Prostate gland (tissue), 2 donors: ENCODE data around the gene NSD2.

ENCODE experiments used
- POLR2A ChIP-seq: fragments of 450-650 bp; IDR thresholded peaks from one replicate; pipeline ENCODE4 v1.6.1; 2016; ENCODE audit warnings: antibody characterized with exemption, mild to moderate bottlenecking
- POLR2AphosphoS5 ChIP-seq: sonication (generic); formaldehyde crosslinking; IDR thresholded peaks from one replicate; pipeline ENCODE4 v1.6.1; 2017; ENCODE audit warnings: antibody characterized with exemption
- TF ChIP-seq, protein P1 (sequence below), 4 experiments: fragments of 200-600 bp in 2 of 4; fragments of 450-650 bp in 2 of 4; sonication (generic) in 2 of 4; IDR thresholded peaks; 1 replicate in 3 of 4; 2 replicates in 1 of 4; pipeline ENCODE4 v1.5.1; 2016 to 2019; ENCODE audit warnings: antibody characterized with exemption in 4 of 4, mild to moderate bottlenecking in 2 of 4, moderate library complexity in 2 of 4

DNA sequence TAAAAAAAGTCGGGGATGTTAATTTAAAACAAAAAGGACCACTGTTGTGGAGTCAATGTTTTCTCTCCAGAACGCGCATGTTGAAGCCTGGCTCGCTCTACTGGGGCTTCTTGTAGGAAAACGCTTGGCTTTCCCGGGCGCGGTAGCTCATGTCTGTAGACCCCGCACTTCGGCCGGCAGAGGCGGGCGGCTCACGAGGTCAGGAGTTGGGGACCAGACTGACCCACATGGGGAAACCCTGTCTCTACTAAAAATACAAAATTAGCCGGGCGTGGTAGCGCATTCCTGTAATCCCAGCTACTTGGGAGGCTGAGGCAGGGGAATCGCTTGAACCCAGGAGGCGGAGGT is 122.0 kb downstream of the NSD2 start:
- TF ChIP-seq, protein P1, sequence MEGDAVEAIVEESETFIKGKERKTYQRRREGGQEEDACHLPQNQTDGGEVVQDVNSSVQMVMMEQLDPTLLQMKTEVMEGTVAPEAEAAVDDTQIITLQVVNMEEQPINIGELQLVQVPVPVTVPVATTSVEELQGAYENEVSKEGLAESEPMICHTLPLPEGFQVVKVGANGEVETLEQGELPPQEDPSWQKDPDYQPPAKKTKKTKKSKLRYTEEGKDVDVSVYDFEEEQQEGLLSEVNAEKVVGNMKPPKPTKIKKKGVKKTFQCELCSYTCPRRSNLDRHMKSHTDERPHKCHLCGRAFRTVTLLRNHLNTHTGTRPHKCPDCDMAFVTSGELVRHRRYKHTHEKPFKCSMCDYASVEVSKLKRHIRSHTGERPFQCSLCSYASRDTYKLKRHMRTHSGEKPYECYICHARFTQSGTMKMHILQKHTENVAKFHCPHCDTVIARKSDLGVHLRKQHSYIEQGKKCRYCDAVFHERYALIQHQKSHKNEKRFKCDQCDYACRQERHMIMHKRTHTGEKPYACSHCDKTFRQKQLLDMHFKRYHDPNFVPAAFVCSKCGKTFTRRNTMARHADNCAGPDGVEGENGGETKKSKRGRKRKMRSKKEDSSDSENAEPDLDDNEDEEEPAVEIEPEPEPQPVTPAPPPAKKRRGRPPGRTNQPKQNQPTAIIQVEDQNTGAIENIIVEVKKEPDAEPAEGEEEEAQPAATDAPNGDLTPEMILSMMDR (IDR thresholded peaks at IDR 0.05) = no peak
- no peak for TF ChIP-seq POLR2AphosphoS5
- TF ChIP-seq POLR2A = no peak
